IPS-18a (cell line): ENCODE results near the gene KRT16.
"Not testable (repeated sequence)": the region's sequence is repeated elsewhere in the genome, so short reads cannot be mapped to it uniquely, and the experiment has no call there.

Experiments used
- H3K27ac ChIP-seq: one replicate; pipeline ENCODE4 v1.5.1; 2013; ENCODE audit warnings: low read length
- H3K27me3 ChIP-seq: one replicate; pipeline ENCODE4 v1.6.1; 2013; ENCODE audit warnings: mild to moderate bottlenecking, low read length; ENCODE audit not compliant: control insufficient read depth, insufficient read depth
- H3K36me3 ChIP-seq: one replicate; pipeline ENCODE4 v1.6.1; 2013; ENCODE audit warnings: low read depth, low read length; ENCODE audit not compliant: control insufficient read depth
- H3K4me1 ChIP-seq: one replicate; pipeline ENCODE4 v1.6.1; 2013; ENCODE audit warnings: low read depth, low read length; ENCODE audit not compliant: control insufficient read depth
- H3K4me3 ChIP-seq: one replicate; pipeline ENCODE4 v1.5.1; 2013; ENCODE audit warnings: low read length
- H3K9ac ChIP-seq: one replicate; pipeline ENCODE4 v1.6.1; 2013; ENCODE audit warnings: mild to moderate bottlenecking, low read length, moderate library complexity
- H3K9me3 ChIP-seq: one replicate; pipeline ENCODE4 v1.6.1; 2013; ENCODE audit warnings: low read depth, low read length; ENCODE audit not compliant: control insufficient read depth

KRT16 gene

DNA sequence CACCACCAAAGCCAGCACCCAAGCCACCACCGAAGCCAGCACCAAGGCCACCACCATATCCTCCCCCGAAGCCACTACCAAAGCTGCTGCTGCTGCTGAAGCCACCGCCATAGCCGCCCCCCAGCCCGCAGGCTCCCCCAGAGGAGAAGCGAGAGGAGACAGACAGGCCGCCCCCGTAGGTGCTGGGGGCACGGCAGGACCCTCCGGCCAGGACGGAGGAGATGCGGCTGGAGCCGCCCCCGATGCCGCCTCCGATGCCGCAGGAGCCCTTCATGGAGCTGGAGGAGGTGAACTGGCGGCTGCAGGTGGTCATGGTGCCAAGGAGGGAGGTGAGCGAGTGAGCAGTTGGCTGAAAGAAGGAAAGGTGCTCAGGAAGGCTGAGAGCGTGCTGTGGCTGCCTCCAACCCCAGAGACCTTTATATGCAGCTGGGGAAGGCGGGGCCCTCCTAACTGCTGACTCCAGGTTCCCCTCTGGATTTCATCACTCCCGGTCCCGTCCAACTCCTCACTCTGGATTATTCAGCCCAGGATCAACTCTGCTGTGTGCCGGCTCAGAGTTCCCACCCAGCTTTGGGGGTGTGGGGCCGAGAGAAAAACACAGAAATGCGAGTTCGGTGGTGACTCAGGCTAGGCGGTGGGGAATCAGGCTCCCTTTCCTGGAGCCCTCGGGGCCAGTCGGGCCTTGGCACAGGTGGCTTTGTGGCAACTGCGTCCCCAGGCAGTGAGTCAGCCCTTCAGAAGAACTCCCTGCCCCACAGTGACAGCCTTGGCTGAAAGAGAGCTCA, at the start of gene KRT16:
Gene KRT16, minus strand, starts transcription at position 392 of the 785 bp plus-strand sequence. Its CDS starts 79 bp downstream, at position 313.
- not testable (repeated sequence) for H3K27ac ChIP-seq, H3K9me3 ChIP-seq, H3K27me3 ChIP-seq, H3K36me3 ChIP-seq, H3K4me1 ChIP-seq, H3K9ac ChIP-seq, H3K4me3 ChIP-seq

DNA sequence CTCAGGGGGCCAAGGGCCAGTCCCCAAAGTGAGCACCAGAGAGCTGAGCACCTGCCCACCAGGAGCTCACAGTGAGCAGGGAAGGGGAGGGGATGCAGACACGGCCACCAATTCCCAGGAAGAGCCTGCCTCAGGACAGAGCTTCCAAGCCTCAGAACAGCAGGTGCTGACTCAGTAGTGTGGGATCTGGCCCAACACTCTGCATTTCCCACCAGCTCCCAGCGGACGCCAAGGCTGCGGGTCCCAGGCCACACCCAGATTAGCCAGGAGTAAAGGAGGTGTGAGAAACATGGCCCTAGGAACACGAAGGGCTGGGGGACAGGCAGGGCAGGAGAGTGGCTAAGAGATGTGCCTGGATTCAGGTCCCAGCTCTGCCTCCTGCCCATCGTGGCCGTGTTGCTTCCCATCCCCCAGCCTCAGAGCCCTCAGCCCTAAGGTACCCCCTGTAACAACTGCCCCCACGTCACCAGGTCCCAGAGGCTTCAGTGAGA, 47.7 kb upstream of the KRT16 start:
- H3K9ac ChIP-seq = no peak overlapping the region

DNA sequence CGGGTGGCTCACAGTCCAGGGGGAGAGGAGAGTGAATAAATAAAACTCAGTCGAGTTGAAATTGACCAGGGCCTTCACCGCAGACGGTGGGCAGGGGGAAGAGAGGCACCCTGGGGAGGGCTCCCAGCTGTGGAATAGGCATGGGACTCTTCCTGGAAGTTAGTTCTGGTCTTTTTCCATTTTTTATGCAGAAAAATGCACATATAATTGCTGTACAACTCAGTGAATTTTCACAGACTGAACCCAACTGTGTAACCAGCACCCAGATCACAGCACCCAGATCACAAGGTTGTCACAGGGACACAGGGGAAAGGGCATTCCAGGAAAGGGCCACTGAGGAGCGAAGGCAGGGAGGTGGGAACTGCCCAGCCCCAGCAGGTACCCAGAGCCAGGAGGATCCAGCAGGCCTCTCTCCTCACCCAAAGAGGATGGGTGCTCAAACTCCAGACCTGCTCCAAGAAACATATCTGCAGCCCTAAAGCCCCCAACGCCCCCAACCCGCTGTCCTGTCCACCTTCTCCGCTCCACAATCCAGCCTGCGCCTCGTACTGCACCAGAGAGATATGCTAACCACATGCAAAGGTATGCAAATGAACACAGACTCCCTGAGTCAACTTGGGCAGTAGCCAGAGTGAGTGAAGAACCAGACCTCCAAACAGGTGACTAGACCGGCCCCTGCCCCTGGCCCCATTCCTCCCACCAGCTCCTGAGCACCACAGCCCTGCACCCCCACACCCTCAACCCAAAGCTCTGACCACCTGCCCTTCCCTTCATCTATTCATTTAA, 47.1 kb upstream of the KRT16 start:
- H3K9me3 ChIP-seq = no peaks in the 10 kb centered on the region
- no peak overlapping the region for H3K4me3 ChIP-seq
- no peaks in the 10 kb centered on the region for H3K36me3 ChIP-seq
- no peak overlapping the region for H3K9ac ChIP-seq
- no peaks in the 10 kb centered on the region for H3K4me1 ChIP-seq
- no peak overlapping the region for H3K27ac ChIP-seq
- no peaks in the 10 kb centered on the region for H3K27me3 ChIP-seq

More for the DNA sequence above, 47.7 kb upstream of the KRT16 start:
- H3K4me1 ChIP-seq = no peaks in the 10 kb centered on the region
- H3K9me3 ChIP-seq = no peaks in the 10 kb centered on the region
- H3K4me3 ChIP-seq = no peak overlapping the region
- H3K27ac ChIP-seq = no peak overlapping the region
- H3K36me3 ChIP-seq = no peaks in the 10 kb centered on the region
- no peaks in the 10 kb centered on the region for H3K27me3 ChIP-seq

DNA sequence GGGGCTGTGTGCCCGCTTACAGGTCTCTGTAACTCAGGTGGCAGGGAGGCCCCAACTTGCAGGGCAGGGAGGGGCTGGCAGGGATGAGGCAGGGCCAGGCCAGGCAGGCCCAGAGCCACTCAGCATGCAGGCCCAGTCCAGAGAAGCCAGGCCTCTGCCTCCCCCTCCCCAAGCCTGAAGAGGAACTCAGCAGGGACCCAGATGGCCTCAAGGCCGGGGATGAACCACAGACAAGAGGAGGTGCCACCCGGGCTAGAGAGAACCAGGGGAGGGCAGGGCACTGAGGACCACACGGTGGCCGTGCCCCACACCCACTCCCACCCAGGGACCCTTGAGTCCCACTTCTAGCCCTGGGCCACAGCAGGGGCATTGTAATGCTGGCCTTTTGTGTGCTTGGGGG, 46.3 kb upstream of the KRT16 start:
- Histone ChIP-seq H3K9me3 (no peaks in the 10 kb centered on the region), H3K36me3 (no peaks in the 10 kb centered on the region), H3K4me1 (no peaks in the 10 kb centered on the region), H3K9ac (no peak overlapping the region), H3K27ac (no peak overlapping the region), H3K27me3 (no peaks in the 10 kb centered on the region), H3K4me3 (no peak overlapping the region)

DNA sequence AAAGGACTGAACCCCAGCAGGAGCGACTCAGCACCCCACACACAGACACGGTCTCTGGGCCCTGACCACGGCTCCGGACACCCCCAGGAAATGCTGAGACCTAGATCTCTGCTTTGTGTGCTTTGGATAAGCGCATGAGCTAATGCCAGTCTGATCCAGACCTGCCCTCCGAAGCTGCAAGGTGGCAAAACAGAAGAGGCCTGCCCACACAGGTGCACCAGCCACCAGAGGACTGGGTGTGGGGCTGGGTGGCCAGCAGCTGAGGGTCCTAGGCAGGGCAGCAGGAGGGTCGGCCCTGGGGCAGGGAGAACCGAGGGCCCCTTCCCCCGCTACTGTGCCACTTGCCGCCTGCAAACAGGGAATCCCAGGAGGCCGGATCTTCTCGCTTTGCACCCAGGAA, 45.4 kb upstream of the KRT16 start:
- H3K9ac ChIP-seq = no peak overlapping the region
- no peak overlapping the region for H3K4me3 ChIP-seq
- H3K9me3 ChIP-seq = no peaks in the 10 kb centered on the region
- no peak overlapping the region for H3K27ac ChIP-seq
- no peaks in the 10 kb centered on the region for H3K27me3 ChIP-seq
- no peaks in the 10 kb centered on the region for H3K36me3 ChIP-seq
- H3K4me1 ChIP-seq = no peaks in the 10 kb centered on the region

DNA sequence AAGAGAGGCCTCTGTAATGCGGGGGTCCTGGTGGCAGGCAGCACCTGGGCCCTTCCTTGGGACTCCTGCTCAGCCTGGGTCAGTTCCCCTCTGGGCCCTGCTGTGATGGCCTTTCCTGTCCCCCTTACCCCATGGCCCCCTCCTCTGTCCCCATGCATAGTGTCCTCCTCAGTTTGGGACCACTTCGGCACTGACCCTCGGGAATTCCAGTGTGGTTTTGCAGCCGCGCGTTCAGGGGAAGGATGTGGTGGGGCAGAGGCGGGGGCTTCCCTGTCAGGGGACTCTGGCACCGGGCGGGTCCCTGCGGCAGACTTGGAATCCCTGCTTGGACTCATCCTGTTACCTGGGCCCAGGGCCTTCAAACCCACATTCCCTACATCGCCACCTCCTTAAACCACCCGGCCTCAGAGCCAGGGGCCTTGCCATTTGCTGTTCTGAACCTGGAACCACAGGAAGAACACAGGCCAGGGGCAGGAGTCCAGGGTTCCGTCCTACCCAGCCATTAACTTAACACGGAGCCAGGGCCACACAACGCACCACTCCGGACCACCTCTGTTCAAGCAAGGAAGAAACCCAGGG, 44.7 kb upstream of the KRT16 start:
- Histone ChIP-seq H3K4me3 (no peak overlapping the region), H3K9me3 (no peaks in the 10 kb centered on the region), H3K4me1 (no peaks in the 10 kb centered on the region), H3K36me3 (no peaks in the 10 kb centered on the region), H3K27me3 (no peaks in the 10 kb centered on the region), H3K27ac (no peak overlapping the region), H3K9ac (no peak overlapping the region)

DNA sequence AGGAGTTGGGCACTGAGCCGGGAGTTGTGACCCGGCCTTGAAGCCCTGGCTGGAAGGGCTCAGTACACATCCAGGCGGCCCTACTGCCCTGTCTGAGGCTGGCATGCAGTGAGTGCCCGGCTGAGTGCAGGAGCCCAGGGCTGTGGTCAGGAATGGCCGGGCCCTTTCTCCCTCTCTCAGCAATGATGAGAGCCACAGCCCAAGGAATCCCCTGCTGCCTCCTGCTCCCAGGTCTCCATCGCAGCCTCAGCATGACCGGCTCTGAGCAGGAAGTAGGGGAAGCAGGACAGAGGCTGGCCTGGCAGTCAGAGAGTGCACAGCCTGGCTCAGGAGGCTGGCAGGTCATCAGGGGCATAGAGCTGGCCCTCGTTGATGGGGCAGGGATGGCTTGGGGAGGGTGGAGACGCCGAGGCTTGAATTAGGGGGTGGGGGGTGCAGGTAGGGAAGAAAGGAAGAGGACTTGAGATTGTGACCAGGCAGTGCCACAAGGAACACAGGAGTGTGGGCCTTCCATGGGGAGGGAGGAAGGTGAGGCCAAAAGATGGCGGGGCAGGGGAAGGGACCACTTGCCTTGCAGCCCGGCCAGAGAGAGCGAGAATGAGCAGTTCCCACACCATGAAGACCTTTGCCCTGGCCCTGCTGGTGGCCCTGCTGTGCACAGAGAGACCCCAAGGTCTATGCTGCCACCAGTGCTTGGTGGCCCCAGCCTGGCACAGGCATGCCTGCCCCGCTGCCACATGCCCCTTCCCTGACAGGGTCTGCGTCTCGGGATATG, 43.9 kb upstream of the KRT16 start:
- Histone ChIP-seq H3K4me1 (no peaks in the 10 kb centered on the region), H3K4me3 (no peak overlapping the region), H3K9ac (no peak overlapping the region), H3K36me3 (no peaks in the 10 kb centered on the region), H3K9me3 (no peaks in the 10 kb centered on the region), H3K27me3 (no peaks in the 10 kb centered on the region), H3K27ac (no peak overlapping the region)

DNA sequence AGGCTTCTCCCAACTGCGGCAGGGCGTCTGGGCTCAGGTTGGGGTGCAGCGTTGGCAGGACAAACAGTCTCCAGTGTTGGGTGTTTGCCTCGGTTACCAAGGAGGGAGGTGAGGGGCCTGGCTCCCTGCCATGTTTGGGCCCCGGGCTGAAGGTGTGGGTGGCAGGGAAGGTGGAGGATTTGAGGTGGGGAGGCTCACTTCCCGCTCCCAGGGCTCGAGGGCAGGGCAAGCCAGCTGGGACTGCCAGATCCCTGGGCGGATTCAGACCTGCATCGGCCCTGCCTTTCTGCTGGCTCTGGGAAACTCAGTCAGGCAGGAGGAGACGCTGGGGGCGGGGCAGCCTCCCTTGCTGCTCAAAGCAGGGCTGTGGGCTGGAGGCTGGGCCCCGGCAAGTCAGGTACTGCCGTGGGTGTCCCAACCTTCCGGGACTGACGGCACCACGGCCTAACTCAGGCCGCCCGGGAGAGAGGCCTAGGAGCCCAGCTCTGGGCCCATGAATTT, 43.1 kb upstream of the KRT16 start:
- no peaks in the 10 kb centered on the region for H3K36me3 ChIP-seq
- no peaks in the 10 kb centered on the region for H3K9me3 ChIP-seq
- no peak overlapping the region for H3K9ac ChIP-seq
- H3K27me3 ChIP-seq = no peaks in the 10 kb centered on the region
- H3K4me1 ChIP-seq = no peaks in the 10 kb centered on the region
- no peak overlapping the region for H3K4me3 ChIP-seq
- H3K27ac ChIP-seq = no peak overlapping the region

DNA sequence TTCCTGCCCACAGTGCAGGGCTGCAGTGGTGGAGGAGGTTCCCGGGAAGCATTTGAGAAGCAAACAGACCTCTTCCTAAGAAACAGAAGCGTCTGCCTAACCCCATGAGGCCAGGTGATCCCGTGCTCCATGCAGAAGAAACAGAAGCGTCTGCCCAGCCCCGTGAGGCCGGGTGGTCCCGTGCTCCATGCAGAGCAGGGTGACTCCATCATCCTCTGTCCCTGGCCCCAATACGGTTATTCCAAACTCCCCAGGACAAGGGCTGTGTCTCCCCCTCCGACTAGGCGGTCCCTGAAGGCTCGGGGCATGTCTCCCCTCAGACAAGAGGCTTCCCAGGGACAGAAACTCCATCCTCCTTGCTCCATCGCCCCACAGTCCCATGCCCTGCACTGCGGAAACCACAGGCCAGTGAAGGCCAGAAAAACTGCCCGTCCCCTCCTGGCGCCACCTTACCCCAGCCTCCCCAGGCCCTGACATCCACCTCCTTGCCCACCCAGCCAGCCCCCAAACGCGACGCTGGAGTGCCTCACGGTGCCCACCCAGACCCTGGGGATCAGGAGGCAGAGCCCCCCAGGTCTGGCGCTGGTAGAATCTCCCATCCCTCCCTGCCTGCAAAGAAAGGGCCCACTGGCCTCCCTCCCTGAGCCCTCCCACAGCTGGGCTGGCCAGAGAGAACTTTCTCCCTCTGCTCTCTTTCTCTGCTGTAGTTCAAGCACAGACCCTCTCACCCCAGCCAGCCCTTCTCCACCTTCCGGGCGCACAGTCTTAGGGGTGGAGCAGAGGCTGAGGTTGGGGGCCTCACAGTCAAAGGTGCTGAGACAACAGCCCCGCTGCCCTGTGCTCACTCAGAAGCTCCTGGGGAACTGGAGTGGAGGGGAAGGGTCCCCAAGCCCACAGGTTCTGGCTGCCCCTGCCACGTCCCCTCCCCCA, 42.4 kb upstream of the KRT16 start:
- H3K27ac ChIP-seq = no peak overlapping the region
- no peaks in the 10 kb centered on the region for H3K36me3 ChIP-seq
- H3K9me3 ChIP-seq = no peaks in the 10 kb centered on the region
- H3K4me1 ChIP-seq = no peaks in the 10 kb centered on the region
- no peaks in the 10 kb centered on the region for H3K27me3 ChIP-seq
- H3K9ac ChIP-seq = no peak overlapping the region
- H3K4me3 ChIP-seq = no peak overlapping the region

DNA sequence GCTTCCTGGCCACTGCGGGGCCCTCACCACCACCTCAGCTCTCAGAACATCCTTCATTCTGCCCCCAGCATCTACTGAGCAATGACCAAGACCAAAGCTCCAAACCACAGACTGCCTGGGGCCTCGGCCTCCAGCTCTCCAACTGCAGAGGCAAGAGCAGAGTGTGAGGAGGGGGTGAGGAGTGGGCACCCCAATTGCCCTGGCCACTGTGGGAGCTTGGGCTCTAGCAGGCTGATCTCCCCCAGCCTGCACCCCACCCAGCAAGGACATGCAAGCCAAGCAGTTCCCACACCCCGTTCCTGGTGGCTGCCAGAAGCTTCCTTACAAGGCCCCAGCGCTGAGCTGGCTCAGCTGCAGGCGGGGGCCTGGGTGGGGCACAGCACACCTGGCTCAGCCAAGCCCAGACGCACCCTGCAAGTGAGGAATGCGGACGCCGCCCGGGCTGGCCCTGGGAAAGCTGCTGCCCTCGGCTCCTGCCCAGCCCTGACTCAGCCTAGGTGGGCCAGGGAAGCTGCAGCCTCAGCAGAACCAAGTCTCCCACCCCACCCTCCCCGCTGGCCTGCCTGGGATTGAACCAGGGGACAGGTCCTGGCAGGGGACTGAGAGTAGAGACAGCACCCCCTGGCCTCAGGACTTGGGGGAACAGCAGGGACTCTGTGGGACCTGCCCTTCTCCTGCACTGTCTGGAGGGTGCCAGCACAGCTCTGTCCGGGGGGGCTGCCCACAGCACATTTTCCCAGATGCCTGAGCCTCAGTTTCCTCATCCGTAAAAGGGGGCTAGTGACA, 41.5 kb upstream of the KRT16 start:
- Histone ChIP-seq H3K4me1 (no peaks in the 10 kb centered on the region), H3K9ac (no peak overlapping the region), H3K4me3 (no peak overlapping the region), H3K9me3 (no peaks in the 10 kb centered on the region), H3K27me3 (no peaks in the 10 kb centered on the region), H3K36me3 (no peaks in the 10 kb centered on the region), H3K27ac (no peak overlapping the region)
